ENCODE measurements around the gene LAMP5.
A peak's percentile ranks its signal among the peaks of the same experiment; 100 is the strongest.

The LAMP5 gene

GRCh38 chr20:9531581-9531980 lies 17.2 kb downstream of the LAMP5 start:
- intact Hi-C loops (cut with DNase I), result no loop called here
- no peak for DNase-seq

GRCh38 chr20:9532069-9532838 lies 17.9 kb downstream of the LAMP5 start:
- DNase-seq, result no peak
- intact Hi-C loops (cut with DNase I), result no loop called here

DNA sequence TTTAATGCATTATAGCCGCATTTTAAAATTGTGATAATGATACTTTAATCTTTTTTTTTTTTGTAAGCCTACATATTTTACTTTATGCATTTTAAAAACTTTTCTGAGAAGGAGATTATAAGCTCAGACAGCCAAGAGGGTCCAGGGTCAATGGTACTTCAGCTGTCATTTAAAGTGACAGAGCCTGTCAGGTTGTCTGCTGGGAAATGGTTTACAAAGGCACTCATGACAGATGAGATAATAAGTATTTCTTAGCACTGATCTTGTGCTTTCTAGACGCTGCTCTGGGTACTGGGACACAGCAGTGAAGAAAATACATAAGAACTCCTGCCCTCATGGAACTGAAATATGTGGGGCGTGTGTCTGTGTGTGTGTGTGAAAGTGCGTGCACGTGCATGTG lies 19.6 kb downstream of the LAMP5 start:
- DNase-seq, result no peak
- intact Hi-C loops (cut with DNase I), result no loop called here

- no peak for DNase-seq
- intact Hi-C loops (cut with DNase I), result no loop called here
Measured at GRCh38 chr20:9535449-9535848, 21.1 kb downstream of the LAMP5 start.

DNA sequence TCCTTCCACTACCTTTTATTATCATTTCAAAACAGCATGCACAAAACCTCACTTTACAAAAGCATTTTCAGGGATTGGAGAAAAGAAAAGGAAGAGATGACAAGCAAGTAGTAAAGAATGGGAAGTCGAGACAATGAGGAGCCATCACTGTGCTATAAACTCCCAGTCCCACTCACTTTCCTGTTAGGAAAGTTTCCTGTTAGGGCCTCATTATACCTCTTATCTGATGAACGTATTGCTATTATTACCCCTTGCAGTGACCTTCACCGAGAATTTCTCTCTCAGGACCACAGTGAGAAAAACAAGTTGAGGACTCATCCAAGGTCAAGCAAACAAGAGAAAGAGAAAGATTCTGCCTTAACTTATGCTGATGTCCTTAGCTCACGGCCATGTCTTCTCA lies 28.8 kb downstream of the LAMP5 start:
- intact Hi-C loops (cut with DNase I), result no loop called here
- DNase-seq, result no peak

- intact Hi-C loops (cut with DNase I), result no loop called here
- DNase-seq, result no peak
Measured at GRCh38 chr20:9550283-9550682, 35.9 kb downstream of the LAMP5 start.

GRCh38 chr20:9550871-9551270 lies 36.5 kb downstream of the LAMP5 start:
- intact Hi-C loops (cut with DNase I), result no loop called here
- DNase-seq, result no peak

- DNase-seq, result no peak
- intact Hi-C loops (cut with DNase I), result no loop called here
Measured at GRCh38 chr20:9551808-9552550, 37.6 kb downstream of the LAMP5 start.

DNA sequence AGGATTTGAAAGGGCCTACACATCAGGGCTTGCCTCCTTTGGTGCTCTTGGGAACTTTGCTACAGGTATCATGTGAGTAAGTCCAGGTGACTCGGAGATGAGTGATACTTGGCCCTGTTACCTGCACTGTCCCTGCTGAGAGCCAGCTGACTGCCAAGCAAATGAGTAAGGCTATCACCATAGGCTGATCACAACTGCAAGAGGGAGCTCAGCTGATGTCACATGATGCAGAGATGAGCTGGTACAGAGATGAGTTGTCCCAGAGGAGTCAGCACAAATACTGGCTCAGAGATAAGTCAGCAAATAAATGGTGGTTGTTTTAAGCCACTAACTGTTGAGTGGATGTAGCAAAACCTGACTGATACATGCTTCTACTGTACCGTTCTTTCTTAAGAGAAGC lies 41.4 kb downstream of the LAMP5 start:
- intact Hi-C loops (cut with DNase I), result no loop called here
- DNase-seq, result no peak

- intact Hi-C loops (cut with DNase I), result no loop called here
- DNase-seq, result no peak
Measured at GRCh38 chr20:9557411-9557810, 43.0 kb downstream of the LAMP5 start.

- intact Hi-C loops (cut with DNase I), result no loop called here
- no peak for DNase-seq
Measured at GRCh38 chr20:9565910-9566550, 51.6 kb downstream of the LAMP5 start.

DNA sequence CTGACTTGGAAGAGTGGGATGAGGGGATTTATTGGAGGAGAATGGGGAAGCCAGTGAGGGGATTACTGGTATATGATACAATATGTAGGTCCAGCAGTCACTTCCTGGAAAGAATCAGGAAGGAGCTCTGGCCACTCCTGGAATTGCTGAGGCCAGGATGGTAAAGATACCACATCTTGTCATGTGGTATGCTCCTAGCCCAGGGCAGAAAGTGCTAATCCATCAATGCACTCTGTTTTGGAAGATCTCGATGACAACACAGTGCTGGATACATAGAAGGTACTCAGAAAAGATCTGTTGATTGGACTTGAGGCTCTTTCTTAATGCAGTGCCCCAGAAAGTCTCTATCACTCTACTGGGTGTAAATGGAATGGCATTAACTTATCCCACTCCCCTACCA lies 52.6 kb downstream of the LAMP5 start:
- no peak for DNase-seq
- intact Hi-C loops (cut with DNase I), result no loop called here

- no peak for DNase-seq
- intact Hi-C loops (cut with DNase I), result no loop called here
Measured at GRCh38 chr20:9570612-9571011, 56.2 kb downstream of the LAMP5 start.

GRCh38 chr20:9571783-9572182 lies 57.4 kb downstream of the LAMP5 start:
- intact Hi-C loops (cut with DNase I), result no loop called here
- no peak for DNase-seq

GRCh38 chr20:9572670-9573069 lies 58.3 kb downstream of the LAMP5 start:
- no peak for DNase-seq
- intact Hi-C loops (cut with DNase I), result no loop called here

- peak in 7 of 10 donors; percentile 6 to 85 (median 31) for DNase-seq
Measured at GRCh38 chr20:9573335-9574151, 59.2 kb downstream of the LAMP5 start.

GRCh38 chr20:9574181-9574580 lies 59.8 kb downstream of the LAMP5 start:
- no peak for DNase-seq
- intact Hi-C loops (cut with DNase I), result no loop called here

More at GRCh38 chr20:9573335-9574151, 59.2 kb downstream of the LAMP5 start:
- intact Hi-C loops (cut with DNase I), result no loop called here

DNA sequence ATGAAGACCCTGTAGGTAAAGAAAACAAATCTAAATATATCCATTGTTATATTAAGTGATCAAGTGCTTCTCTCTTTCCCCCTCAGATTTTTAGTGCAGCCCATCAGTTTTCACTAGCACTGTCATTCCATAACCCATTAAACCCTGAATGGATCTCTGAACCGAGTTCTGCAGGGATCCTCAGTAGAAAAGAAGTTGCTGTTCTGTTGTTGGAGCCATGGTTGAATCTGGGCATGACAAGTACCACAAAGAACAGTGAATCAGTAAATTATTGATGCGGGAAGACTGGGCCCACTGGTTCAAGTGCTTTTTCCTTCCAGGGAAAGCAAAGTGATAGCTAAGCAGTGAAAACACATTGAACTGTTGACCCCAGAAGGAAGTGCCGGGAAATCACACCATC lies 60.4 kb downstream of the LAMP5 start:
- DNase-seq, result no peak
- intact Hi-C loops (cut with DNase I), result no loop called here

- intact Hi-C loops (cut with DNase I), result no loop called here
- no peak for DNase-seq
Measured at GRCh38 chr20:9575836-9576235, 61.4 kb downstream of the LAMP5 start.

DNA sequence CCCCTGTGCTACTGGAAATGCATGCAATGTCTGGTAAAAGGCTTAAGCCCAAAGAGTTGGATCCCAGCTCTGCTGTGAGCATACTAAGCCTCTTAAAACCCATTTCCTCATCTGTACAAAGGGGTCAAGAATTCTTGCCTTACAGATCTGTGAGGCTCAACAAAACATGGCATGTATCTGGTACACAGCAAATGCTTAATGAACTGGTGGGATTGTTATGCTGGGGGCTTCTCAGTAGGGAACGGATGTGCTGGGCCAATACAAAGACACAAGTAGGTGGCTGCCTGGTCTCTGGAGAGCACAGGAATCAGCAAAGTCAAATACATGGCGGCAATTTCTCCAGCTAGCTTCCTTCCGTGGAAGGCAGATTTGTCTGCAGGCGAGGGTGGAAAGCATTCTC lies 62.3 kb downstream of the LAMP5 start:
- intact Hi-C loops (cut with DNase I), result no loop called here

DNA sequence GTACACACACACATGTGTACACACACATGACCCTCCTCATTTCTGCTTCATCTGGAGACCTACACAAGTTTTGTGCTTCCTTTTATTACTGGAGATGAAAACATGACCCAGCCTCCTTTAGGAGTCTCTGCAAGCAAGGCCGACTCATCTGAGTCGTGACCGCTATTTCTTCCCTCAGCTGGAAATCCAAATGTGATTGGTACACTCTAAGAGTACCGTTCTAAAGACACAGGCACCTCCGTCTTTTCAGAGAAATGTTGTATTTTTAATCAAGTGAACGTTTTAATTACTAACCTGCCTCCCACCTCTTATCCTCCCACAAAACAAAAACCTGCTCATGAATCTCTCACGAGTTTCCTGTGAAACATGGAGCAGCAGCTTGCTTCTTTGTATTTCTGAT lies 63.0 kb downstream of the LAMP5 start:
- intact Hi-C loops (cut with DNase I), result no loop called here
- DNase-seq, result no peak

More for the DNA sequence above, 62.3 kb downstream of the LAMP5 start:
- no peak for DNase-seq

All from posterior cingulate gyrus (tissue), 11 donors.